Measurements from ENCODE around the gene OXSR1.
"Not testable (repeated sequence)": the region's sequence is repeated elsewhere in the genome, so short reads cannot be mapped to it uniquely, and the experiment has no call there.

OXSR1 gene

GRCh38 chr3:38157595-38157994 lies 7.7 kb upstream of the OXSR1 start:
- Histone ChIP-seq H3K18ac (ENCODE audit: low read length) (no peak overlapping the region), H3K9me3 (ENCODE audit: insufficient read depth, low read depth, low read length) (no peaks in the 10 kb centered on the region), H2BK5ac (ENCODE audit: low read depth, low read length, poor library complexity) (no peak overlapping the region), H3K4ac (ENCODE audit: low read depth, low read length) (no peak overlapping the region), H4K12ac (ENCODE audit: low read depth, low read length) (no peak overlapping the region), H4K91ac (ENCODE audit: low read depth, low read length) (no peak overlapping the region), H3K14ac (ENCODE audit: low read length) (no peak overlapping the region), H3K9ac (ENCODE audit: low read length) (no peak overlapping the region), H4K8ac (ENCODE audit: low read depth, low read length) (no peak overlapping the region), H3K27ac (ENCODE audit: low read depth, low read length) (no peak overlapping the region), H3K79me2 (ENCODE audit: control insufficient read depth, insufficient read depth, low read length, poor library complexity) (no peaks in the 10 kb centered on the region), H2BK12ac (ENCODE audit: low read length) (no peak overlapping the region), H2BK120ac (ENCODE audit: insufficient read depth, low read length, poor library complexity) (no peak overlapping the region), H3K4me3 (ENCODE audit: low read depth, low read length) (no peak overlapping the region), H3K4me2 (ENCODE audit: low read length) (no peak overlapping the region), H2AK5ac (ENCODE audit: low read length) (no peak overlapping the region), H3K23ac (ENCODE audit: low read length) (no peak overlapping the region), H3K36me3 (ENCODE audit: control insufficient read depth in 1 of 2, insufficient read depth in 2 of 2, low read length in 2 of 2) (no peaks in the 10 kb centered on the region), H3K27me3 (ENCODE audit: insufficient read depth, low read length) (no peaks in the 10 kb centered on the region), H2AFZ (ENCODE audit: insufficient read depth, low read length, poor library complexity) (no peak overlapping the region), H3K79me1 (ENCODE audit: low read length) (peaks cover 3% of the 10 kb centered on the region), H3K4me1 (ENCODE audit: control insufficient read depth in 1 of 2, insufficient read depth in 2 of 2, low read length in 2 of 2) (peaks cover 3 to 11% of the 10 kb centered on the region in 2 experiments)
- no peak for DNase-seq
- no CpG with 5 or more reads among the region's 3 CpGs for WGBS (ENCODE audit: extremely low coverage, insufficient coverage, insufficient read length)

GRCh38 chr3:38158472-38158871 lies 6.9 kb upstream of the OXSR1 start:
- H3K4me3 ChIP-seq (ENCODE audit: low read depth, low read length) = no peak overlapping the region
- no peaks in the 10 kb centered on the region for H3K79me2 ChIP-seq (ENCODE audit: control insufficient read depth, insufficient read depth, low read length, poor library complexity)
- H4K8ac ChIP-seq (ENCODE audit: low read depth, low read length) = no peak overlapping the region
- no peaks in the 10 kb centered on the region for H3K9me3 ChIP-seq (ENCODE audit: insufficient read depth, low read depth, low read length)
- H3K79me1 ChIP-seq (ENCODE audit: low read length) = peaks cover 3% of the 10 kb centered on the region
- H3K18ac ChIP-seq (ENCODE audit: low read length) = no peak overlapping the region
- H3K27me3 ChIP-seq (ENCODE audit: insufficient read depth, low read length) = no peaks in the 10 kb centered on the region
- no peak overlapping the region for H3K14ac ChIP-seq (ENCODE audit: low read length)
- H2BK120ac ChIP-seq (ENCODE audit: insufficient read depth, low read length, poor library complexity) = no peak overlapping the region
- peaks cover 3 to 7% of the 10 kb centered on the region in 2 experiments for H3K4me1 ChIP-seq (ENCODE audit: control insufficient read depth in 1 of 2, insufficient read depth in 2 of 2, low read length in 2 of 2)
- no peak overlapping the region for H3K4me2 ChIP-seq (ENCODE audit: low read length)
- no peak overlapping the region for H4K91ac ChIP-seq (ENCODE audit: low read depth, low read length)
- no peaks in the 10 kb centered on the region for H3K36me3 ChIP-seq (ENCODE audit: control insufficient read depth in 1 of 2, insufficient read depth in 2 of 2, low read length in 2 of 2)
- no peak overlapping the region for H3K23ac ChIP-seq (ENCODE audit: low read length)
- no peak overlapping the region for H2AFZ ChIP-seq (ENCODE audit: insufficient read depth, low read length, poor library complexity)
- DNase-seq = no peak
- H3K27ac ChIP-seq (ENCODE audit: low read depth, low read length) = no peak overlapping the region
- no peak overlapping the region for H2AK5ac ChIP-seq (ENCODE audit: low read length)
- H2BK12ac ChIP-seq (ENCODE audit: low read length) = no peak overlapping the region
- no CpG with 5 or more reads among the region's 5 CpGs for WGBS (ENCODE audit: extremely low coverage, insufficient coverage, insufficient read length)
- no peak overlapping the region for H2BK5ac ChIP-seq (ENCODE audit: low read depth, low read length, poor library complexity)
- H3K9ac ChIP-seq (ENCODE audit: low read length) = no peak overlapping the region
- H3K4ac ChIP-seq (ENCODE audit: low read depth, low read length) = no peak overlapping the region
- no peak overlapping the region for H4K12ac ChIP-seq (ENCODE audit: low read depth, low read length)

DNA sequence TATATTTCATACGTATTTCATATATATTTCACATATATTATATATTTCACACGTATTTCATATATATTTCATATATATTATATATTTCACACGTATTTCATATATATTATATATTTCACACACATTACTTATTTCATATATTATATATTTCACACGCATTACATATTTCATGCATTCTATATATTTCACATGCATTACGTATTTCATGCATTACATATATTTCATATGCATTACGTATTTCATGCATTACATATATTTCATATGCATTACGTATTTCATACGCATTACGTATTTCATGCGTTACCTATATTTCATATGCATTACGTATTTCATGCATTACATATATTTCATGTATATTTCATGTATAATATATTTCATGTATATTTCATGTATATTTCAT lies 4.6 kb upstream of the OXSR1 start:
- H4K91ac ChIP-seq (ENCODE audit: low read depth, low read length); H3K79me1 ChIP-seq (ENCODE audit: low read length); H3K4me2 ChIP-seq (ENCODE audit: low read length); H3K9ac ChIP-seq (ENCODE audit: low read length); H3K18ac ChIP-seq (ENCODE audit: low read length); H4K12ac ChIP-seq (ENCODE audit: low read depth, low read length); H2AFZ ChIP-seq (ENCODE audit: insufficient read depth, low read length, poor library complexity); H2BK5ac ChIP-seq (ENCODE audit: low read depth, low read length, poor library complexity); H3K4me3 ChIP-seq (ENCODE audit: low read depth, low read length); H3K9me3 ChIP-seq (ENCODE audit: insufficient read depth, low read depth, low read length); H3K14ac ChIP-seq (ENCODE audit: low read length); H3K27me3 ChIP-seq (ENCODE audit: insufficient read depth, low read length); H2BK120ac ChIP-seq (ENCODE audit: insufficient read depth, low read length, poor library complexity); H3K36me3 ChIP-seq (ENCODE audit: control insufficient read depth in 1 of 2, insufficient read depth in 2 of 2, low read length in 2 of 2); H2BK12ac ChIP-seq (ENCODE audit: low read length); DNase-seq; H3K27ac ChIP-seq (ENCODE audit: low read depth, low read length); H3K23ac ChIP-seq (ENCODE audit: low read length); H2AK5ac ChIP-seq (ENCODE audit: low read length); H3K79me2 ChIP-seq (ENCODE audit: control insufficient read depth, insufficient read depth, low read length, poor library complexity); H3K4ac ChIP-seq (ENCODE audit: low read depth, low read length); H3K4me1 ChIP-seq (ENCODE audit: control insufficient read depth in 1 of 2, insufficient read depth in 2 of 2, low read length in 2 of 2); H4K8ac ChIP-seq (ENCODE audit: low read depth, low read length): not testable (repeated sequence)
- no CpG with 5 or more reads among the region's 11 CpGs for WGBS (ENCODE audit: extremely low coverage, insufficient coverage, insufficient read length)

DNA sequence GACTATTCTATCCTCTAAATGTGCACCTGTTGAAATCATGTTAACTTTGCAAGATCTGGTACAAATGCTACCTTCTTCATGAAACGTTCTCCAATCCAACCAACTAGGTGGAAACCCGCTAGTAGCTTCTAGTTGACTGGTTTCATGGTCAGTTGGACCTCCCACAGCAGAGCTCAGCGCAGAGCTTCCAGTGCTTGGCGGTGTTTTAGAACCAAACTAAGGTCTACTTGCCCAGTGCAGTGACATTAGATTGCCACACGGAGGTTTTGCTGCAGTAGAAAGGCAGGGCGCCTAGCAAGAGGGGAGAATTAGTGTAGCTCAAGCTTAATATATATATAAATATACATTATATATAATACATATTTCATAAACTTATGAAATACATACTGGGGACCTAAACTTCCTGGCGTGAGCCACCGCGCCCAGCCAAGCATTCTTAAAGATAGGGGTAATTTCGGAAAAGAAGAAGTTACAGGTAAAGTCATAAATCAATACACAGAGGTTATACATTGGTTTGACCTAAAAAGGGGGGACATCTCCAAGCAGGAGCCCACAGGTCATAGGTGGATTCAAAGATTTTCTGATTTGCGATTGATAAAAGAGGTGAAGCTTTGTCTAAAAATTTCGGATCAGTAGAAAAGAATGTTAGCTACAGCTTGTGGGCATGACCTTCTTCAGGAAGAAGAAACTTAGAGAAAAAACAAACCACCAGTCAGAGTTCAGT lies 2.1 kb upstream of the OXSR1 start:
- Histone ChIP-seq H3K4me3 (ENCODE audit: low read depth, low read length) (no peak overlapping the region), H3K79me1 (ENCODE audit: low read length) (peaks cover 15% of the 10 kb centered on the region), H3K9ac (ENCODE audit: low read length) (no peak overlapping the region), H3K4me1 (ENCODE audit: control insufficient read depth in 1 of 2, insufficient read depth in 2 of 2, low read length in 2 of 2) (peaks cover 0 to 4% of the 10 kb centered on the region in 2 experiments), H3K36me3 (ENCODE audit: control insufficient read depth in 1 of 2, insufficient read depth in 2 of 2, low read length in 2 of 2) (no peaks in the 10 kb centered on the region), H4K12ac (ENCODE audit: low read depth, low read length) (no peak overlapping the region), H3K79me2 (ENCODE audit: control insufficient read depth, insufficient read depth, low read length, poor library complexity) (peaks cover 15% of the 10 kb centered on the region), H2AFZ (ENCODE audit: insufficient read depth, low read length, poor library complexity) (no peak overlapping the region), H3K27me3 (ENCODE audit: insufficient read depth, low read length) (no peaks in the 10 kb centered on the region), H3K9me3 (ENCODE audit: insufficient read depth, low read depth, low read length) (no peaks in the 10 kb centered on the region), H3K14ac (ENCODE audit: low read length) (no peak overlapping the region), H2BK12ac (ENCODE audit: low read length) (no peak overlapping the region), H2AK5ac (ENCODE audit: low read length) (no peak overlapping the region), H2BK120ac (ENCODE audit: insufficient read depth, low read length, poor library complexity) (no peak overlapping the region), H3K27ac (ENCODE audit: low read depth, low read length) (no peak overlapping the region), H3K18ac (ENCODE audit: low read length) (no peak overlapping the region), H3K4me2 (ENCODE audit: low read length) (no peak overlapping the region), H3K4ac (ENCODE audit: low read depth, low read length) (no peak overlapping the region), H3K23ac (ENCODE audit: low read length) (no peak overlapping the region), H4K91ac (ENCODE audit: low read depth, low read length) (no peak overlapping the region), H2BK5ac (ENCODE audit: low read depth, low read length, poor library complexity) (no peak overlapping the region), H4K8ac (ENCODE audit: low read depth, low read length) (no peak overlapping the region)
- DNase-seq = peak in 1 of 2 donors; percentile 31
- no CpG with 5 or more reads among the region's 12 CpGs for WGBS (ENCODE audit: extremely low coverage, insufficient coverage, insufficient read length)

Data from trophoblast cell (in vitro differentiated cells and primary cell).